ENCODE measurements around the gene COL23A1. TPM values are rescaled to one million over a fixed set of nuclear protein-coding genes. Genes with fewer than 3 reads are reported as not detected.

Gene COL23A1
- total and polyA plus RNA-seq, 2 of the 8 experiments (the other 6 are each of a cell fraction or from before 2014, with no cell fraction given), result 3.1 to 4.7 TPM

DNA sequence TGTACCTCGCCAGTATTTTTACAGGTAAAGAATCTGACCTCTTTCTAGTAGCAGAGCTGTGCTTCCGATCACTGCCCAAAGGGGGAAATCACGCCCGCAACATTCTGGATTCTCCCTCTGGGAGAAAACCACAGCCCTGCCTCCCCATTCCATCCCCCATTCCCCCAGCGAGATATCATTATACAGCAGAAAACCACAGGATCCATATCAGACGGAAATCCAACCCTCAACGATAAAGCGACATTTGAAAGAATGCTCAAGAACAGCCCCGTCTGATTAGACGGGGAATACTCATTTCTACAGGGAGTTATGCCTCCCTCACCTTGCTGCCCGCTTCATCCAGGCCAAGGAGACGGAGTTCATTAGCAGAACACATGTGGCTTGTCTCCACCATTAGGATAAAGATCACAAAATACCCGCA lies 172.8 kb downstream of the COL23A1 start:
- Histone ChIP-seq H2BK12ac (ENCODE audit: low read depth, low read length) (peak overlapping the region; percentile 5; the same call in 1 of the 2 replicates), H3K27ac (ENCODE audit: low read depth, low read length) (no peak overlapping the region), H3K9me3 (ENCODE audit: insufficient read depth in 2 of 2, low read depth in 1 of 2, low read length in 1 of 2) (no peaks in the 10 kb centered on the region), H4K20me1 (replicated peaks in 1 of 2; ENCODE audit: control insufficient read depth in 1 of 2, insufficient read depth in 2 of 2, low read length in 2 of 2) (no peaks in the 10 kb centered on the region), H3K27me3 (replicated peaks in 1 of 4; ENCODE audit: control insufficient read depth in 3 of 4, extremely low read depth in 1 of 4, insufficient read depth in 3 of 4, low read length in 3 of 4) (no peaks in the 10 kb centered on the region), H4K91ac (replicated peaks; ENCODE audit: insufficient read length, low read length) (no peak overlapping the region), H4K8ac (ENCODE audit: extremely low read depth, insufficient read depth, low read length) (no peak overlapping the region), H3K56ac (replicated peaks; ENCODE audit: insufficient read length, low read depth, low read length) (no peak overlapping the region), H2BK15ac (ENCODE audit: low read length) (no peak overlapping the region), H3K79me1 (ENCODE audit: low read depth, low read length) (peaks cover 2% of the 10 kb centered on the region; the same call in 1 of the 2 replicates), H3K18ac (ENCODE audit: extremely low read depth, low read length) (no peak overlapping the region), H3K36me3 (ENCODE audit: control insufficient read depth in 2 of 4, insufficient read depth in 4 of 4, low read length in 3 of 4) (no peaks in the 10 kb centered on the region), H3K23me2 (ENCODE audit: low read depth, low read length) (no peaks in the 10 kb centered on the region), H2AFZ (ENCODE audit: low read length) (no peak overlapping the region), H3K4me3 (ENCODE audit: extremely low read depth in 1 of 4, insufficient read depth in 2 of 4, low read depth in 3 of 4, low read length in 4 of 4) (no peak overlapping the region), H4K5ac (ENCODE audit: insufficient read length, low read depth, low read length) (no peak overlapping the region), H3K14ac (ENCODE audit: insufficient read length) (no peak overlapping the region), H3K9ac (replicated peaks in 1 of 4; ENCODE audit: extremely low read depth in 1 of 4, low read depth in 3 of 4, low read length in 3 of 4) (no peak overlapping the region), H2AK5ac (ENCODE audit: low read depth, low read length) (0 out of 2 replicates have a peak overlapping the region, but pooled peaks have one; percentile 58), H3K79me2 (ENCODE audit: control insufficient read depth in 1 of 2, insufficient read depth in 2 of 2, low read length in 2 of 2) (no peaks in the 10 kb centered on the region), H3K23ac (ENCODE audit: insufficient read length) (no peak overlapping the region), H2BK20ac (ENCODE audit: low read length) (no peak overlapping the region), H3K4me2 (ENCODE audit: insufficient read depth in 1 of 2, low read depth in 2 of 2, low read length in 2 of 2) (no peak overlapping the region), H2BK5ac (ENCODE audit: low read depth, low read length) (no peak overlapping the region), H3K4ac (replicated peaks; ENCODE audit: insufficient read length, low read depth, low read length) (no peak overlapping the region), H3K4me1 (replicated peaks in 1 of 4; ENCODE audit: control insufficient read depth in 3 of 4, insufficient read depth in 4 of 4, low read length in 3 of 4) (peaks cover 12 to 38% (median 21%) of the 10 kb centered on the region in 4 experiments), H2BK120ac (replicated peaks; ENCODE audit: low read depth, low read length) (no peak overlapping the region)
- WGBS, 2 experiments (ENCODE audit: extremely low coverage in 1 of 2, insufficient coverage in 1 of 2, insufficient read length in 1 of 2, insufficient replicate concordance in 2 of 2, low coverage in 1 of 2, low lambda C conversion rate in 2 of 2, missing lambda C conversion rate in 1 of 2), result 82% methylated on average over 13 of the region's 13 CpGs; no CpG with 5 or more reads in 1 of the 2 experiments
- CTCF ChIA-PET (ENCODE audit: partially characterized antibody), result interaction anchor here (1.0 to 2.1 kb wide), 8 partner anchors 16 to 182 kb away, joined by 3 to 12 read pairs (median 4); partner anchors contain the start of gene COL23A1
- POLR2A ChIA-PET (ENCODE audit: partially characterized antibody), result interaction anchor here (0.6 to 1.1 kb wide), 3 partner anchors 24 to 209 kb away, joined by 3 read pairs; no protein-coding TSS in a partner anchor
- DNase-seq (ENCODE audit: low read depth in 1 of 2, low spot score in 2 of 2), result no peak
- FAIRE-seq, result peak; percentile 50
- TF ChIP-seq JUN (IDR thresholded peaks at IDR 0.05; ENCODE audit: low read depth, low read length) (no peak), EZH2 (IDR thresholded peaks at IDR 0.05; ENCODE audit: low read depth, low read length, severe bottlenecking) (no peak), BRCA1 (IDR thresholded peaks at IDR 0.05; ENCODE audit: low read depth, low read length) (no peak), POLR2AphosphoS5 (IDR thresholded peaks at IDR 0.05; ENCODE audit: low read depth, low read length) (no peak), HDAC6 (IDR thresholded peaks at IDR 0.05; ENCODE audit: low read depth, low read length) (no peak), TEAD4 (IDR thresholded peaks at IDR 0.05; ENCODE audit: low read depth, low read length) (no peak), RAD21 (IDR thresholded peaks at IDR 0.05 in 1 of 2, conservative IDR thresholded peaks at IDR 0.05 in 1 of 2; ENCODE audit: low read depth in 2 of 2, low read length in 2 of 2) (peak; percentile 55 to 63), CHD2 (IDR thresholded peaks at IDR 0.05; ENCODE audit: low read length) (no peak)
- TF ChIP-seq, protein P1, sequence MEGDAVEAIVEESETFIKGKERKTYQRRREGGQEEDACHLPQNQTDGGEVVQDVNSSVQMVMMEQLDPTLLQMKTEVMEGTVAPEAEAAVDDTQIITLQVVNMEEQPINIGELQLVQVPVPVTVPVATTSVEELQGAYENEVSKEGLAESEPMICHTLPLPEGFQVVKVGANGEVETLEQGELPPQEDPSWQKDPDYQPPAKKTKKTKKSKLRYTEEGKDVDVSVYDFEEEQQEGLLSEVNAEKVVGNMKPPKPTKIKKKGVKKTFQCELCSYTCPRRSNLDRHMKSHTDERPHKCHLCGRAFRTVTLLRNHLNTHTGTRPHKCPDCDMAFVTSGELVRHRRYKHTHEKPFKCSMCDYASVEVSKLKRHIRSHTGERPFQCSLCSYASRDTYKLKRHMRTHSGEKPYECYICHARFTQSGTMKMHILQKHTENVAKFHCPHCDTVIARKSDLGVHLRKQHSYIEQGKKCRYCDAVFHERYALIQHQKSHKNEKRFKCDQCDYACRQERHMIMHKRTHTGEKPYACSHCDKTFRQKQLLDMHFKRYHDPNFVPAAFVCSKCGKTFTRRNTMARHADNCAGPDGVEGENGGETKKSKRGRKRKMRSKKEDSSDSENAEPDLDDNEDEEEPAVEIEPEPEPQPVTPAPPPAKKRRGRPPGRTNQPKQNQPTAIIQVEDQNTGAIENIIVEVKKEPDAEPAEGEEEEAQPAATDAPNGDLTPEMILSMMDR (IDR thresholded peaks at IDR 0.05; ENCODE audit: control extremely low read depth in 1 of 3, insufficient read depth in 1 of 3, low read depth in 1 of 3, low read length in 3 of 3), result peak; percentile 23 to 46 (median 32)
- TF ChIP-seq, protein P2, sequence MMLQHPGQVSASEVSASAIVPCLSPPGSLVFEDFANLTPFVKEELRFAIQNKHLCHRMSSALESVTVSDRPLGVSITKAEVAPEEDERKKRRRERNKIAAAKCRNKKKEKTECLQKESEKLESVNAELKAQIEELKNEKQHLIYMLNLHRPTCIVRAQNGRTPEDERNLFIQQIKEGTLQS (IDR thresholded peaks at IDR 0.05; ENCODE audit: insufficient read depth, low read depth, low read length), result no peak

Measured in H1 (cell line).